SK-N-SH (cell line): ENCODE measurements around the gene TRPM2.

Experiments used
- EP300 ChIP-seq, 2 experiments: IDR thresholded peaks; 2 replicates each; pipeline versions ENCODE4 v1.4.0 to v1.6.1; 2012; ENCODE audit warnings: borderline replicate concordance in 1 of 2, low read depth in 1 of 2, low read length in 1 of 2
- EZH2phosphoT487 ChIP-seq: fragments of 200-600 bp; sonication (generic); IDR thresholded peaks from 2 replicates; pipeline ENCODE4 v1.6.1; 2017; ENCODE audit warnings: low read depth, mixed run types, mild to moderate bottlenecking, antibody characterized with exemption, moderate library complexity, borderline replicate concordance
- FOXJ3 ChIP-seq: sonication (generic); formaldehyde crosslinking; IDR thresholded peaks from 2 replicates; pipeline ENCODE4 v1.5.1; 2020; ENCODE audit warnings: mild to moderate bottlenecking, missing genetic modification reagents
- IRF3 ChIP-seq: fragments of 150-350 bp; IDR thresholded peaks from 2 replicates; pipeline ENCODE4 v1.6.1; 2016; ENCODE audit warnings: mild to moderate bottlenecking, low read depth, low read length
- MEF2A ChIP-seq: IDR thresholded peaks from 2 replicates; pipeline ENCODE4 v1.4.0; 2012; ENCODE audit warnings: low read depth, borderline replicate concordance
- MXI1 ChIP-seq: IDR thresholded peaks from 2 replicates; pipeline ENCODE4 v1.6.1; 2012; ENCODE audit warnings: mild to moderate bottlenecking, low read depth, low read length, improper control_type of control experiment
- NFIC ChIP-seq: IDR thresholded peaks from 2 replicates; pipeline ENCODE4 v1.4.0; 2012; ENCODE audit warnings: borderline replicate concordance
- PBX3 ChIP-seq: IDR thresholded peaks from 2 replicates; pipeline ENCODE4; 2012
- REST ChIP-seq: IDR thresholded peaks from 2 replicates; pipeline ENCODE4 v1.6.1; 2012; ENCODE audit warnings: mild to moderate bottlenecking, low read depth, low read length, moderate library complexity
- RFX5 ChIP-seq: IDR thresholded peaks from 2 replicates; pipeline ENCODE4 v1.6.1; 2012; ENCODE audit warnings: mild to moderate bottlenecking, improper control_type of control experiment, low read length
- TF ChIP-seq, protein P1 (sequence below): fragments of 200-600 bp; sonication (generic); IDR thresholded peaks from 2 replicates; pipeline ENCODE4 v1.6.1; 2017; ENCODE audit warnings: antibody characterized with exemption, mild to moderate bottlenecking, moderate library complexity

GRCh38 chr21:44436111-44436611 lies 82.7 kb downstream of the TRPM2 start:
- TF ChIP-seq EP300 (IDR thresholded peaks at IDR 0.05; ENCODE audit: borderline replicate concordance in 1 of 2, low read depth in 1 of 2, low read length in 1 of 2) (no peak), EZH2phosphoT487 (no peak), REST (no peak), MXI1 (no peak), NFIC (no peak), IRF3 (no peak), PBX3 (no peak), RFX5 (no peak), FOXJ3 (CRISPR knock-in tag) (no peak), MEF2A (no peak)
- TF ChIP-seq, protein P1, sequence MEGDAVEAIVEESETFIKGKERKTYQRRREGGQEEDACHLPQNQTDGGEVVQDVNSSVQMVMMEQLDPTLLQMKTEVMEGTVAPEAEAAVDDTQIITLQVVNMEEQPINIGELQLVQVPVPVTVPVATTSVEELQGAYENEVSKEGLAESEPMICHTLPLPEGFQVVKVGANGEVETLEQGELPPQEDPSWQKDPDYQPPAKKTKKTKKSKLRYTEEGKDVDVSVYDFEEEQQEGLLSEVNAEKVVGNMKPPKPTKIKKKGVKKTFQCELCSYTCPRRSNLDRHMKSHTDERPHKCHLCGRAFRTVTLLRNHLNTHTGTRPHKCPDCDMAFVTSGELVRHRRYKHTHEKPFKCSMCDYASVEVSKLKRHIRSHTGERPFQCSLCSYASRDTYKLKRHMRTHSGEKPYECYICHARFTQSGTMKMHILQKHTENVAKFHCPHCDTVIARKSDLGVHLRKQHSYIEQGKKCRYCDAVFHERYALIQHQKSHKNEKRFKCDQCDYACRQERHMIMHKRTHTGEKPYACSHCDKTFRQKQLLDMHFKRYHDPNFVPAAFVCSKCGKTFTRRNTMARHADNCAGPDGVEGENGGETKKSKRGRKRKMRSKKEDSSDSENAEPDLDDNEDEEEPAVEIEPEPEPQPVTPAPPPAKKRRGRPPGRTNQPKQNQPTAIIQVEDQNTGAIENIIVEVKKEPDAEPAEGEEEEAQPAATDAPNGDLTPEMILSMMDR, result no peak
